ENCODE results near the gene CAV3. TPM values are rescaled to one million over a fixed set of nuclear protein-coding genes. Genes with fewer than 3 reads are reported as not detected.

The CAV3 gene
- total and polyA plus RNA-seq, 4 donors: not detected

- Histone ChIP-seq H3K4me1 (ENCODE audit: control insufficient read depth in 4 of 4, insufficient read depth in 4 of 4, low read length in 3 of 4) (no peaks in the 10 kb centered on the region), H3K9ac (ENCODE audit: low read depth in 1 of 2, low read length in 2 of 2) (no peak overlapping the region), H3K9me3 (ENCODE audit: control insufficient read depth in 4 of 4, low read length in 3 of 4) (no peaks in the 10 kb centered on the region), H3K36me3 (ENCODE audit: control insufficient read depth in 4 of 4, insufficient read depth in 3 of 4, low read depth in 1 of 4, low read length in 3 of 4) (no peaks in the 10 kb centered on the region), H3K27me3 (ENCODE audit: control insufficient read depth in 4 of 4, insufficient read depth in 4 of 4, low read length in 3 of 4) (peaks cover 0 to 6% (median 1%) of the 10 kb centered on the region in 4 donors), H3K27ac (ENCODE audit: low read depth in 1 of 2, low read length in 2 of 2) (no peak overlapping the region), H3K4me3 (ENCODE audit: low read depth in 1 of 3, low read length in 3 of 3) (no peak overlapping the region)
- DNase-seq (ENCODE audit: low spot score): no peak
- TF ChIP-seq SP1 (IDR thresholded peaks at IDR 0.05): no peak
- no peak for TF ChIP-seq HNF4A (conservative IDR thresholded peaks at IDR 0.05)
- no peak for TF ChIP-seq YY1 (IDR thresholded peaks at IDR 0.05)
- no peak for TF ChIP-seq TAF1 (conservative IDR thresholded peaks at IDR 0.05)
- 89% methylated on average over 5 of the region's 5 CpGs for whole genome bisulfite sequencing
Observed at GRCh38 chr3:8775181-8775580, 41.6 kb downstream of the CAV3 start.

GRCh38 chr3:8775602-8776001, 42.0 kb downstream of the CAV3 start:
- Histone ChIP-seq H3K36me3 (ENCODE audit: control insufficient read depth in 4 of 4, insufficient read depth in 3 of 4, low read depth in 1 of 4, low read length in 3 of 4) (no peaks in the 10 kb centered on the region), H3K4me3 (ENCODE audit: low read depth in 1 of 3, low read length in 3 of 3) (no peak overlapping the region), H3K4me1 (ENCODE audit: control insufficient read depth in 4 of 4, insufficient read depth in 4 of 4, low read length in 3 of 4) (no peaks in the 10 kb centered on the region), H3K27ac (ENCODE audit: low read depth in 1 of 2, low read length in 2 of 2) (no peak overlapping the region), H3K9ac (ENCODE audit: low read depth in 1 of 2, low read length in 2 of 2) (no peak overlapping the region), H3K27me3 (ENCODE audit: control insufficient read depth in 4 of 4, insufficient read depth in 4 of 4, low read length in 3 of 4) (peaks cover 0 to 6% (median 1%) of the 10 kb centered on the region in 4 donors), H3K9me3 (ENCODE audit: control insufficient read depth in 4 of 4, low read length in 3 of 4) (no peaks in the 10 kb centered on the region)
- TF ChIP-seq NR2F2 (IDR thresholded peaks at IDR 0.05) (no peak), YY1 (IDR thresholded peaks at IDR 0.05) (no peak), CTCF (IDR thresholded peaks at IDR 0.05; ENCODE audit: low read depth, low read length, missing input control) (no peak), REST (IDR thresholded peaks at IDR 0.05) (no peak), JUND (IDR thresholded peaks at IDR 0.05) (no peak), ZBTB33 (IDR thresholded peaks at IDR 0.05) (no peak), HNF4G (IDR thresholded peaks at IDR 0.05) (no peak), EGR1 (IDR thresholded peaks at IDR 0.05; ENCODE audit: low read depth in 2 of 2) (no peak), SP1 (IDR thresholded peaks at IDR 0.05) (no peak), FOXA1 (IDR thresholded peaks at IDR 0.05) (no peak), ATF3 (IDR thresholded peaks at IDR 0.05) (no peak), HNF4A (conservative IDR thresholded peaks at IDR 0.05) (no peak), MAX (IDR thresholded peaks at IDR 0.05) (no peak)
- no peak for DNase-seq (ENCODE audit: low spot score)
- WGBS: 85% methylated on average over 6 of the region's 6 CpGs

Data from liver (tissue), 9 donors.